ENCODE results near the gene CCDC51. TPM values are rescaled to one million over a fixed set of nuclear protein-coding genes. Genes with fewer than 3 reads are reported as not detected.

Gene CCDC51
- total RNA-seq, 4 donors from 2014 or later: 8.3 to 19.8 (median 16.1) TPM

- no peak for TF ChIP-seq CTCF (IDR thresholded peaks at IDR 0.05; ENCODE audit: low read depth)
Observed at GRCh38 chr3:48460517-48460902, 20.6 kb upstream of the CCDC51 start.

GRCh38 chr3:48459773-48460516 is 20.0 kb upstream of the CCDC51 start:
- TF ChIP-seq CTCF (IDR thresholded peaks at IDR 0.05; ENCODE audit: low read depth): no peak

- TF ChIP-seq CTCF (IDR thresholded peaks at IDR 0.05; ENCODE audit: low read depth): no peak
Observed at GRCh38 chr3:48459331-48459730, 19.4 kb upstream of the CCDC51 start.

GRCh38 chr3:48456456-48456855 is 16.5 kb upstream of the CCDC51 start:
- no peak for TF ChIP-seq CTCF (IDR thresholded peaks at IDR 0.05; ENCODE audit: low read depth)

GRCh38 chr3:48451270-48451669 is 11.4 kb upstream of the CCDC51 start:
- no peak for TF ChIP-seq CTCF (IDR thresholded peaks at IDR 0.05; ENCODE audit: low read depth)

GRCh38 chr3:48446425-48447193 is 6.7 kb upstream of the CCDC51 start, which contains the start of gene ATRIP:
ATRIP (plus strand) TSS chr3:48446737; CDS start chr3:48446846, 109 bp downstream.
- no peak for TF ChIP-seq CTCF (IDR thresholded peaks at IDR 0.05; ENCODE audit: low read depth)

GRCh38 chr3:48446043-48446424 is 6.1 kb upstream of the CCDC51 start:
- no peak for TF ChIP-seq CTCF (IDR thresholded peaks at IDR 0.05; ENCODE audit: low read depth)

Measured in subcutaneous adipose tissue (tissue), 4 donors.